PC-3 (cell line): ENCODE data around the gene OMA1. TPM values are rescaled to one million over a fixed set of nuclear protein-coding genes. Genes with fewer than 3 reads are reported as not detected.

Source experiments
- ATAC-seq: fragments of 200-7000 bp; cut with Tn5 transposase; 2 replicates; pipeline ENCODE4 v1.9.1; 2020; ENCODE audit warnings: mild to moderate bottlenecking, moderate library complexity
- BruUV-seq: library from RNA; stranded (reverse); fragments of 400-500 nt; replicated peaks from 2 replicates; lab custom pipeline; 2021; lab: Mats Ljungman, UMichigan
- CTCF ChIA-PET: fragments of 300-600 bp; sonication (Branson Sonifier 250); formaldehyde crosslinking; loops from one replicate; lab custom pipeline; 2022; ENCODE audit warnings: antibody characterized with exemption; lab: Charles Lee
- POLR2A ChIA-PET: fragments of 300-600 bp; sonication (Branson Sonifier 250); formaldehyde crosslinking; loops from one replicate; lab custom pipeline; 2022; ENCODE audit warnings: antibody characterized with exemption; ENCODE audit not compliant: unreplicated experiment; lab: Charles Lee
- DNase-seq: peaks from one replicate; pipeline ENCODE4 v3.0.0-alpha.2; 2015
- H2AFZ ChIP-seq: fragments of 300-600 bp; sonication (generic); 2 replicates; pipeline ENCODE4 v1.6.0; 2016; ENCODE audit warnings: antibody characterized with exemption, low read length
- H3F3A ChIP-seq: fragments of 300-600 bp; sonication (generic); one replicate; pipeline ENCODE4 v1.6.0; 2017; ENCODE audit warnings: antibody characterized with exemption, low read length, control low read depth, mild to moderate bottlenecking; ENCODE audit not compliant: unreplicated experiment
- H3K27ac ChIP-seq: fragments of 300-600 bp; sonication (generic); 2 replicates; pipeline ENCODE4 v1.5.1; 2016; ENCODE audit warnings: mild to moderate bottlenecking, low read length
- H3K27me3 ChIP-seq: fragments of 300-600 bp; sonication (generic); 2 replicates; pipeline ENCODE4 v1.6.1; 2016; ENCODE audit warnings: low read length, mixed read lengths
- H3K36me3 ChIP-seq: fragments of 300-600 bp; sonication (generic); 2 replicates; pipeline ENCODE4 v1.6.1; 2016; ENCODE audit warnings: low read depth, mixed run types, low read length, mixed read lengths
- H3K4me1 ChIP-seq: fragments of 300-600 bp; sonication (generic); 2 replicates; pipeline ENCODE4 v1.5.1; 2016; ENCODE audit warnings: low read length; ENCODE audit not compliant: insufficient read depth
- H3K4me2 ChIP-seq: fragments of 300-600 bp; sonication (generic); 2 replicates; pipeline ENCODE4 v1.6.0; 2016; ENCODE audit warnings: low read length
- H3K4me3 ChIP-seq: fragments of 300-600 bp; sonication (generic); 2 replicates; pipeline ENCODE4 v1.5.1; 2016; ENCODE audit warnings: mild to moderate bottlenecking, low read length, mixed read lengths
- H3K79me2 ChIP-seq: fragments of 300-600 bp; sonication (generic); 2 replicates; pipeline ENCODE4 v1.6.1; 2017; ENCODE audit warnings: low read length, mixed read lengths
- H3K9ac ChIP-seq: fragments of 300-600 bp; sonication (generic); 2 replicates; pipeline ENCODE4 v1.6.0; 2016; ENCODE audit warnings: mild to moderate bottlenecking, low read length
- H3K9me2 ChIP-seq: fragments of 300-600 bp; sonication (generic); replicated peaks from 2 replicates; pipeline ENCODE4 v1.6.1; 2016; ENCODE audit warnings: mixed run types, low read length, mixed read lengths
- H3K9me3 ChIP-seq: fragments of 300-600 bp; sonication (generic); 2 replicates; pipeline ENCODE4 v1.6.1; 2016; ENCODE audit warnings: low read length, mixed read lengths
- H4K20me1 ChIP-seq: fragments of 300-600 bp; sonication (generic); 2 replicates; pipeline ENCODE4 v1.6.1; 2016; ENCODE audit warnings: low read length, mixed read lengths
- CTCF ChIP-seq: fragments of 300-600 bp; sonication (generic); conservative IDR thresholded peaks from 2 replicates; pipeline ENCODE4 v1.5.1; 2017; ENCODE audit warnings: antibody characterized with exemption, low read depth, mild to moderate bottlenecking, low read length
- EZH2 ChIP-seq: fragments of 300-600 bp; sonication (generic); IDR thresholded peaks from one replicate; pipeline ENCODE4 v1.6.1; 2017; ENCODE audit warnings: antibody characterized with exemption, mild to moderate bottlenecking, low read length; ENCODE audit not compliant: unreplicated experiment
- EZH2phosphoT487 ChIP-seq: fragments of 300-600 bp; sonication (generic); IDR thresholded peaks from 2 replicates; pipeline ENCODE4 v1.6.1; 2018; ENCODE audit warnings: mild to moderate bottlenecking, antibody characterized with exemption, low read length, borderline replicate concordance
- intact Hi-C: fragments of 100-400 bp; cut with micrococcal nuclease; formaldehyde crosslinking; loops from 2 replicates; pipeline ENCODE4 v1.9.0; 2023
- total RNA-seq: library from RNA; depleted of rRNA; stranded (reverse); fragments of >200 nt; gene quantifications from 2 replicates; pipeline ENCODE4 v1.2.3, GENCODE V29; 2014

The OMA1 gene
- total RNA-seq, 1 experiment from 2014 or later = 16.1 TPM

DNA sequence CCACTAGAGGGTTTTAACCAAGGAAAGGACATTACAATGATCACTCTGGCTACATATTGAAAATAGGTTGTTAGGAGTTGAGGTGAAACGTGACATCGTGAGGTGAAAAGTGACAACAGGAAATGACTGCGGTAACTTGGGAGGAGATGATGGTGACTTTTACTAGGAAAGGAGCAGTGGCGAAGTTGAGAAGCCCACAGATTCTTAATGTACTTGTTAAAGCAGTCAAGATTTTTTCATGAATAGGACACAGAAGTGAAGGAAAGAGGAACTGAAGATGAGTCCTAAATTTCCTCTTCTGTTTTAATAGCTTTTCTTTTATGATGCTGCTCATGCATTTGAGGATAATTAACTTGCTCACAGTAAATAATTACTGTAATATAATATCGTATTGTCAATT lies 59.5 kb downstream of the OMA1 start:
- intact Hi-C loops = no loop called here
- Histone ChIP-seq H3K4me3 (no peak overlapping the region), H3K9me2 (no peaks in the 10 kb centered on the region), H2AFZ (no peak overlapping the region), H3K27me3 (no peaks in the 10 kb centered on the region), H4K20me1 (no peaks in the 10 kb centered on the region), H3K9ac (no peak overlapping the region), H3K9me3 (no peaks in the 10 kb centered on the region), H3F3A (no peaks in the 10 kb centered on the region), H3K79me2 (no peaks in the 10 kb centered on the region), H3K4me1 (no peaks in the 10 kb centered on the region), H3K4me2 (no peak overlapping the region), H3K27ac (no peak overlapping the region), H3K36me3 (no peaks in the 10 kb centered on the region)
- TF ChIP-seq EZH2phosphoT487 (no peak), EZH2 (no peak), CTCF (no peak)
- no peak for ATAC-seq
- no peak for DNase-seq
- POLR2A ChIA-PET = no interaction called here
- BruUV-seq = no TSS peak
- CTCF ChIA-PET = no interaction called here

DNA sequence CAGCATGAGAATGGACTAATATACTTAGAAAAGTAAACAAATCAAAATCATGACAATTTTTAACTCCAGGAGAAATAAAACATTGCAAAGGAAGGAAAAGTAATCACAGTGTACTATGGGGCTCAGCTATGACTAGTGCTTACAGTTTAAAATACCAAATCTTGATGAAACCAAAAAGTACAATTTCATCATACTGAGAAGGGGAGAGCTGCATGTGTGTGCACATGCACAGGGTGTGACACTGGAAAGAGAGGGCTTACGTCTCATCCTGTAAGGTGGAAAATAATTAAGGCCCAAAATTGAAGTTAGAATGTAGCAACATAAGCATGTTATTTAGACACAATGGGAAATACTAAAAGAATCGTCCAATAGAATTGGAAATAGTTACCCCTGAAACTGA lies 64.6 kb downstream of the OMA1 start:
- DNase-seq = no peak
- H3K36me3 ChIP-seq = no peaks in the 10 kb centered on the region
- no peak overlapping the region for H3K9ac ChIP-seq
- H3K79me2 ChIP-seq = no peaks in the 10 kb centered on the region
- intact Hi-C loops = no loop called here
- H3F3A ChIP-seq = no peaks in the 10 kb centered on the region
- TF ChIP-seq CTCF (no peak), EZH2phosphoT487 (no peak), EZH2 (no peak)
- no peaks in the 10 kb centered on the region for H3K9me3 ChIP-seq
- no peaks in the 10 kb centered on the region for H3K27me3 ChIP-seq
- no peaks in the 10 kb centered on the region for H3K4me1 ChIP-seq
- ATAC-seq = no peak
- POLR2A ChIA-PET = no interaction called here
- H2AFZ ChIP-seq = no peak overlapping the region
- no TSS peak for BruUV-seq
- CTCF ChIA-PET = no interaction called here
- no peak overlapping the region for H3K27ac ChIP-seq
- no peak overlapping the region for H3K4me3 ChIP-seq
- no peaks in the 10 kb centered on the region for H3K9me2 ChIP-seq
- no peaks in the 10 kb centered on the region for H4K20me1 ChIP-seq
- no peak overlapping the region for H3K4me2 ChIP-seq

GRCh38 chr1:58480191-58480590 lies 66.3 kb downstream of the OMA1 start:
- no peaks in the 10 kb centered on the region for H3K9me3 ChIP-seq
- no peak for ATAC-seq
- no peak for DNase-seq
- H3K36me3 ChIP-seq = no peaks in the 10 kb centered on the region
- H3K4me2 ChIP-seq = no peak overlapping the region
- no peak overlapping the region for H3K27ac ChIP-seq
- no peaks in the 10 kb centered on the region for H3K79me2 ChIP-seq
- H3K9ac ChIP-seq = no peak overlapping the region
- ChIA-PET CTCF (no interaction called here), POLR2A (no interaction called here)
- H3K9me2 ChIP-seq = no peaks in the 10 kb centered on the region
- intact Hi-C loops = no loop called here
- no peak overlapping the region for H2AFZ ChIP-seq
- H4K20me1 ChIP-seq = no peaks in the 10 kb centered on the region
- no peaks in the 10 kb centered on the region for H3F3A ChIP-seq
- no TSS peak for BruUV-seq
- H3K4me1 ChIP-seq = no peaks in the 10 kb centered on the region
- H3K27me3 ChIP-seq = no peaks in the 10 kb centered on the region
- no peak overlapping the region for H3K4me3 ChIP-seq
- TF ChIP-seq CTCF = no peak
- TF ChIP-seq EZH2 = no peak
- no peak for TF ChIP-seq EZH2phosphoT487
